GM12801 (cell line): ENCODE data around the gene MS4A8.

Experiments
- CTCF ChIP-seq: IDR thresholded peaks from one replicate; pipeline ENCODE4 v1.5.1; 2011; ENCODE audit warnings: control low read depth; ENCODE audit not compliant: insufficient read length; ENCODE audit errors: extremely low read depth

The MS4A8 gene

GRCh38 chr11:60731586-60731985 is 32.2 kb downstream of the MS4A8 start:
- no peak for TF ChIP-seq CTCF

- TF ChIP-seq CTCF: no peak
Observed at GRCh38 chr11:60734279-60734678, 34.9 kb downstream of the MS4A8 start.

- TF ChIP-seq CTCF: no peak
Observed at GRCh38 chr11:60739114-60739513, 39.7 kb downstream of the MS4A8 start.

- TF ChIP-seq CTCF: no peak
Observed at GRCh38 chr11:60740573-60740972, 41.2 kb downstream of the MS4A8 start.

GRCh38 chr11:60741421-60741820 is 42.0 kb downstream of the MS4A8 start:
- no peak for TF ChIP-seq CTCF

- no peak for TF ChIP-seq CTCF
Observed at GRCh38 chr11:60743058-60743457, 43.6 kb downstream of the MS4A8 start.

- no peak for TF ChIP-seq CTCF
Observed at GRCh38 chr11:60744114-60744513, 44.7 kb downstream of the MS4A8 start.

- no peak for TF ChIP-seq CTCF
Observed at GRCh38 chr11:60747359-60747873, 48.0 kb downstream of the MS4A8 start.
